Cortex of kidney (tissue), 1 donor: Measurements from ENCODE around the gene SUN2.

Source experiments
- DNase-seq: peaks from one replicate; lab custom pipeline; 2025; lab: John Stamatoyannopoulos, UW

SUN2 gene

DNA sequence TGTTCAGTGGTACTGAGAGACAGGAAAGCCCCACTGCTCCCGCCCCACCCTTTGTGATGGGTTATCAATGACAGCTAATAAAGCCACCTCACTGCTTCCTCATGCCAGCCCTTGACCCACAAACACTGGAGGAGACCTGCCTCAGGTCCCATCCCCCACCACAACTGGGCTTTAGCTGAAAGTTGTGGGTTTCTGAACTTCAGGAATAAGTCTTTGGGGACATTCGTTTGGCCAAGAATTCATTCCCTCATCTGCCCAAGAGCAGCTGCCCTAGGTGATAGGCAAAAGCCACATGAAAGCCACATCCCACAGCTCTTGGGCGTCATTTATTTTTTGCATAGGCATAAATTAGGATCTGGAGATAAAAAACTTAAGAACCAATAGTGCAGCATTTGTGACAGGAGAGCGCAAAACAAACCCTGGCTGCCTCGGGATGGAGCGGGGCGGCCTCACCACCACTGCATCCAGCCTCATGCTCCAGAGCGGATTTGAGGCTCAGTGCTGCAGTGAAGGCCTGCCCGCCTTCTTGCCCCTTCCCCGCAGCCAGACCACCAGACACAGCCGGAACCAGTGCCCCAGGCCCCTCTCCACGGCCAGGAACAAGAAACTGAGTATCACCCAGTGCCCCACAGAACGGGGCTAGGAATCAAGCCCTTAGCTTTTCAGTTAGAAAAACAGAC lies 21.2 kb downstream of the SUN2 start:
- no peak for DNase-seq

DNA sequence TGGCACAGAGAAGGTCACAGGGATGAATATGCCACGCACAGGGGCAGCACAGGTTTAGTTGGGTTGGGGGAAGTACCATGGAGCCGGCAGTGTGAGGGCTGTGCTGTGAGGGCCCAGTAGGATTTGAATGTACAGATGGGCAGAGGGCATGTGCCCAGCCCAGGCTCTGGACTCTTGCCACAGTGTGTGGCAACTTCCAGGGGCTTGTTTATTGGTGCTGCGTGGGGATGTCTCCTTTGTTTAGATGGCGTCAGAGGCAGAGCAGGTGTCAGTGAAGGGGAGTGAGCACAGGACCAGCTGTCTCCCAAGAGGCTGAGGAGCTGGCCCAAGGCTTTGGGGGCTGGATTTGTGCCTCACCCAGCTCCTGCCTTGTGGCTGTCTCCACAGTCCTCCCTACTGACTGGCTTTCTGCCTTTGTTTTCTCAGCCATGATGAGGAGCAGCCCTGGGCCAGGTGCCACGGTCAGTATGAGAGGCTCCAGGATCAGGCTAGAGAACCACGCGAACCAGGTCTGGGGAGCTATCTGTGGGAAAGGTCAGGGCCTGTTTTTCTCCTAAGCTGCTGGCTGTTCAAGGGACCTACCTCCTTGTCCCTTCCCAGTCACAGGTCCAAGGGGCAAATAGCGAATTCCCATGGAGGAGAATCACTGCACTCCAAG lies 21.9 kb downstream of the SUN2 start:
- DNase-seq, result no peak

DNA sequence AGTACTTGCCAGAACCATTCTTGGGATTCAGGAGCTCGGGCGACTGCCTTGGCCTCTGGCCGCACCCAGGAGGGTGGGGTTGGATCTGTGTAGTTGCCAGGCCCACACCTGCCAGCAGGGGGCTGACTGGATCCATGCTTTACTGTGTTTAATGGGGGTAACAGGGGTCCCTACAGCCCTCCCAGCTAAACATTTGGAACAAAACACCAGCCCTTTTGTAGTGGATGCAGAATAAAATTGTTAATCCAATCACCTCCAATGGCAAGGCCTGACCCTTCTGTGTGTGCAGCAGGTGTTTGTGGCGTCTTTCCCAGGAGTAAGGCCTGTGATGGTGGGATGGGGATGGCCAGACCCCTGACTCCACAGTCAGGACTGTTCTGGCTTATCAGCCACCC lies 22.5 kb downstream of the SUN2 start:
- no peak for DNase-seq

DNA sequence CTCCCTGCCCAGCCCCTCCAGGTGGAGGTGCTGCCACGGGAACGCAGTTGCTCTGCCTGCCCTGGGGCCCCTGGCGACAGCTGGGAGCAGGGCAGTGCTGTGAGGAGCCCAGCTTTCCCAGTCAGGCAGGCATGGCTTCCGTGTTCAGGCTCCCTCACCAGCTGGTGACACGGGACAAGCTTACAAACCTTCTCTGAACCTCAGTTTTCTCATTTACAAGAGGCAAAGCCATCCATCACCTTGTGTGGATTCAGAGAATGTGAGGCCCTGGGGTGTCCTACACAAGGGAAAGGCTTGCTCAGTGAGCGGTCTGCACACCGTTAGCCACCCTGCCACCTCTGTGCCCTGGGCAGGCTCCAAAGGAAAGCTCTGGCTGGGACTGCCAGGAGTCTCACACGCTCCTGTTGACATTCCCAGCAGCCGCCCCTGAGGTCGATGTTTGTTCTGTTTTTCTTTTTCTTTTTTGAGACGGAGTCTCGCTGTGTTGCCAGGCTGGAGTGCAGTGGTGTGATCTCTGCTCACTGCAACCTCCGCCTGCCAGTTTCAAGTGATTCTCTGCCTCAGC lies 23.5 kb downstream of the SUN2 start:
- DNase-seq, result no peak

DNA sequence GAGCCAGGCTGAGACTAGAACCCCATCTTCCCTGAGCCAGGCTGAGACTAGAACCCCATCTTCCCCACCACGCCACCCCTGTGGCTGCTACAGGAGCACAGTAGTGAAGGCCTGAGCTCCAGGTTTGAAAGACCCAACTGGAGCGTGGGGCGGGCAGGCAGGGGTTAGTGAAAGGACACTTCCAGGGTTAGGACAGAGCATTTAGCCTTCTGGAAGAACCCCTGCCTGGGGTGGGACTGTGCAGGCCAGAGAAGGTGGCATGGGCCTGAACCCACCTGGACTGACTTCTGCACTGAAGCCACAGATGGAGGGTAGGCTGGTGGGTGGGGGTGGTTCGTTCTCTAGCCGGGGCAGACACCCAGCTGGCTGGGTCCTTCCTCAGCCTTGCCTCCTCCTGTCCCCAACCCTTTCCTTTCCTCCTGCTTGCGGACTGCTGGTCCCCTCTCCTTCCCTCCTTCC lies 24.1 kb downstream of the SUN2 start:
- no peak for DNase-seq

DNA sequence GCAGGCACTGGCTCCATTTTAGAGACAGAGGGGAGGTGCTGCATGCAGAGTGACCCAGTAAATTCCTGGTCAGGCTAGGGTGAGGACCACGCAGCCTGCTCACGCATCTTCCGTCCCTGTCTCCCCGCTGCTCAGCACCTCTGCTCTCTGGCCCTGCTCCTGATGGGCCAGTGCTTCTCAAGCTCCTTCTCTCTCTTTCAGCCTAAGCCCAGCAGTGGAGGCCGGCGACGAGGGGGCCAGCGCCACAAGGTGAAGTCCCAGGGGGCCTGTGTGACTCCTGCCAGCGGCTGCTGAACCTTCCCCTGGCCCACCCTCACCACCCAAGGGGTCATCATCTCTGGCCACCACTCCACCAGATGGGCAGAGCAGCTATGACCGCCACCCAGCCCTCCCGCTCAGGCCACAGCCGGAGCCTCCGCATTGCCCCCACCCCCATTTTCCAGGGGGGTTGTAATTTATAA lies 25.4 kb downstream of the SUN2 start:
- DNase-seq, result no peak

DNA sequence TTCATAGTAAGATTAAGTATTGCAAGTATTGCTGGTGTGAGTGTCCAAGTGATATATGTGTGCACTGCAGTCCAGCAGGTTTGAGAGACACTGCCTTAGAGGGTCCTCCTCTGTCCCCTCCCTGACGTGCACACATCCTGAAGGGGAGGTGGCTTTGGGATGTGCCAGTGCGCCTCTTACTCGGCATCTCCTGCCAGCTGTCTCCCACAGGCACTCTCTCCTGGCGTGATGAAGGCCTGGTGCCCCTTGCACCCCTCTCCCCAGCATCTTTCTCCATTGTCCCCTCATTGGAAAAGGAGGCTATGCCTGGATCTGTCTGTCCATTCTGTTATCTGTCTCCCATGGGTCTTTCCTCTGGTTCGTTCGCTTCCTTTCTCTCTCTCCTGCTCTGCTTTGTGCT lies 25.9 kb downstream of the SUN2 start:
- DNase-seq, result no peak

DNA sequence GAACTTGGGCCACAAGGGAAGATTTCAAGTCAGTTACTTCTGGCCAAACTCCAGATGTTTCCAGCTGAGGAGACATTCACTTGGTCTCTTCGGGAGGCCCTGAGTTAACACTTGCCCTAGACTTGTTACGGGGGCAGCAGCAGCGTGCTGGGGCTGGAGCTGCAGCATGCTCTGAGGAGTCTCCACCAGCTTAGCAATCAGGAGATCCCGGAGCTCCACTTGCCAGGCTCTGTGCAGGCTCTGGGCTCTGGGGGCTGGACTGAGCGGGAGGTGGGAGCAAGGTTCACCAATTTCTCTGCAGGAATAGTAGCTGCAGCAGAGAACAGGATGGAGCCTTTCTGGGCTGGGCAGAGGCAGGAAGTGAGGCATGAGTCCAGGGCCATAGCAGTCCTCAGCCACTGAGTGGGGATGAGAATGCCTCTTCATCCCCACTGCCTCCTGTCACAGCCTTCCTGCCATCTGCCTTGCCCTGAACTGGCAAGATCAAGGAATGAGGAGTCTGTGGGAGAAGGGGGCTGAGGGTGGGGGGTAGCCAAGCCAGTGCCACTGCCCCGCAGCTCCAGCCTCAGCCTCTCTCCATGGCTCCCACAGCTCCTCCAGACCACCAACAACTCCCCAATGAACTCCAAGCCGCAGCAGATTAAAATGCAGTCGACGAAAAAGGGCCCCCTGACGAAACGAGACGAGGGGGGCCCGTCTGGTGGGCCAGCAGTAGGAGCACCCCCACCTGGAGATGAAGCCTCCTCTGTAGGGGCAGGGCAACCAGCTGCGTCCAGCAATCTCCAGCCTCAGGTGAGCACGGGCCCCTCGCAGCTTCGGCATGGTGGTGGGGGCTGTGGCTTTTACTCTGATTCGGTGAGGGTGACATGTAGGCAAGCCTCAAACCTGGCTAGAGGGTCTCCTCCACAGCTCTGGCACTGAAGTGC lies 26.7 kb downstream of the SUN2 start:
- DNase-seq, result no peak

DNA sequence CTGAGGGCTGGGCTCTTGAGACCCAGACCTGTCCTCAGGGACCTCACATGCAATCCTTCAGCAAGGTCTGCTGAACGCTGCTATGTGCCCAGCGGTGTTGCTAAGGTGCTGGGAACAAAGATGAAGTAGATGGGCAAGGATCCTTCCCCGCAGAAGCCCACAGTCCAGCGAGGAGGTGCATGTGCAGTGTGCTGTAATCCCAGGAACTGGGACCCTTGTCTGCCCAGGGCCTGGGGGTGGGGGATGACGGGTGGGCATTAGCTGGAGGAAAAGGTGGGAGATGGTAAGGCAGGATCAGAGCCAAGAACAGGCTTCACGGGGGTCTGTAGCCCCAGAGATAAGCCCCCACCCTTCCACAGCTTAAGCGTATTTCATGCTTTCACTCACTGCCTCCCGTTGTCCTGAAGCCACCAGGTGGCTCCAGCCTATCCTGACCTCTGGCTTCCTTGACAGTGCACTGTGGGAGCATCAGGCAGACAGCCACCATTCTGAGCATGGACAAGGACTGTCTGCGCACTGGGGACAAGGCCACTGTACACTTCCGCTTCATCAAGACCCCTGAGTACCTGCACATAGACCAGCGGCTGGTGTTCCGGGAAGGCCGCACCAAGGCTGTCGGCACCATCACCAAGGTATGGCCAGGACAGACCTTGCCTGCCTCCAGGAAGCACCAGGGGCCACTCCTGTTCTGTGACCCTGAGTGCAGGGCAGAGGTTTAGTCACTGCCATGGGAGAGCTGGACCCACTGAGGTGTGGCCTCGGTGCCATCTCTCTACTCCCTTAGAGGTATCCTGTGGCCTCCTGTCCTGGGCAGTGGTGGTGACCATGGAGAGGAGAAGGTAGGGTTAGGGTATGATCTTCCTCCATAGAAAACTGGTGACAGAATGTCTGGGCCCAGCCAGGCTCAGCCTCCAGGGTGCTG lies 28.0 kb downstream of the SUN2 start:
- no peak for DNase-seq

DNA sequence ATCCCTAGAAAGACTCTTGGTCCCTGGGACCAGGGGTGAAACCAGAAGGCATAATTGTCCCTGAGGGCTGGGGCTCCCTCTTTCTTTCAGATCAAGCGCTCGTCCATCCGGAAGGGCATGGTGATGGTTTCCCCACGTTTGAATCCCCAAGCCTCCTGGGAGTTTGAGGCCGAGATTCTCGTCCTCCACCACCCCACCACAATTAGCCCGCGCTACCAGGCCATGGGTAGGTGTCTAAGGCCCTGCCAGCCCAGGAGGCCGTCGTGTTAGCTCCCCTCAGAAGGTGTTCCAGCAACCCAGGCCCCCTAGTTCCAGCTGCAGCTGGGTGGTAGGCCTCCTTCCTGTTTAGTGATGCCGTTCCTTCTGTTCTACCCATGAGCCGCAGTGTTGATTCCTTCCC lies 28.7 kb downstream of the SUN2 start:
- DNase-seq, result no peak

DNA sequence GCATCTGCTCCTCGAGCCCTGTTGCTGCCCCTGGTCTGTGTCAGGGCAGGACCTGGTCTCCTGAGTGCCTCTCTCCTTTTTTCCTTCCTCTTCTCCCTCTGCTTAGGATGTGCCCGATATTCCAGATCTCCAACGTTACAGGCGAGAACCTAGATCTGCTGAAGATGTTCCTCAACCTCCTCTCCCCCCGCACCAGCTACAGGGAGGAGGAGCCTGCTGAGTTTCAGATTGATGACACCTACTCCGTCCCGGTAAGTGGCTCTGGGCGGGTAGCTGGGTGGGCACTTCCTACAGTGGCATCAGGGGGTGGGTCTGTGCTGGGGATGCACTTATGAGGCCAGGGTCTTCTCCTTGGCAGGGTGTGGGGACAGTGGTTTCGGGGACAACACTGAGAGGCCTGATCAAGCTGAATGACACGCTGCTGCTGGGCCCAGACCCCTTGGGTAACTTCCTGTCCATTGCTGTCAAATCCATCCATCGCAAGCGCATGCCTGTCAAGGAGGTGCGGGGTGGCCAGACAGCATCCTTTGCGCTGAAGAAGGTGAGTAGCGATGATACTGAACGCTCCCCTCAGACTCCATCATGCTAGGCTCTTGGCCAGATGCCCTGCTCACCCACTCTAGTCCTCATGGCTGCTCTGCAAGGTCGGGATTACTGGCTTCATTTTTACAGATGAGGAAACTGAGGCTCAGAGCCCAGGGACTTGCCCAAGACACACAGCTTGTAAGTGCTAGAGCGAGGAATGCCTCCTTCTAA lies 29.7 kb downstream of the SUN2 start:
- DNase-seq, result no peak

DNA sequence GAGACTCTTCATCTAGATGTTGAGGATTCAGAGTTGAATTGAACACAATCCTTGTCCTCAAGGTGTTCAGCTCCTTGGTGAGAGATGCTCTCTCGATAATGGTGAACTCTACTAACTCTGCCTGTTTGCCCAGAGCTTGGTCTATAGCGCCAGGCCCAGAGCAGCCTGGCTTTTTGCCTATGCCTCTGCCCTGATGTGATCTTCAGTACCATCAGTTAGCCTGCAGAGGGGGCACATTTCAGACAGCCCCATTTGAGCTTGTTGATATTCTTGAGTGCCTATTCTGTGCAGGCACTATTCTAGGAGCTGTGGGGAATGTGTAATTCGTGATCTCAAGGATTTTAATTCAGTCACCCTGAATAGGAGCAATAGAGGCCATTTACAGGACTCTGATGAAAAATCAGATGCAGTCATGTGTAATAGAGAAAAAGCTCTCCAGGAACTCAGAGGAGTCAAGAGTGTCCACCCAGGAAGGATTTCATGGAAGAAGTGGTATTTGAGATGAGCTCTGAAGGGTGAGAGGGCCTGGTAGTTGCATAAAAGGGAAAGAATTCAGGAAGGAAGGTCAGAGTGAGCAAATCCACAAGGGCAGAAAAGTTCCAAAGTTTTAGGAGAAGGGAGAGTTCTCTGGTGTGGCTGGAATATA lies 30.7 kb downstream of the SUN2 start:
- no peak for DNase-seq

DNA sequence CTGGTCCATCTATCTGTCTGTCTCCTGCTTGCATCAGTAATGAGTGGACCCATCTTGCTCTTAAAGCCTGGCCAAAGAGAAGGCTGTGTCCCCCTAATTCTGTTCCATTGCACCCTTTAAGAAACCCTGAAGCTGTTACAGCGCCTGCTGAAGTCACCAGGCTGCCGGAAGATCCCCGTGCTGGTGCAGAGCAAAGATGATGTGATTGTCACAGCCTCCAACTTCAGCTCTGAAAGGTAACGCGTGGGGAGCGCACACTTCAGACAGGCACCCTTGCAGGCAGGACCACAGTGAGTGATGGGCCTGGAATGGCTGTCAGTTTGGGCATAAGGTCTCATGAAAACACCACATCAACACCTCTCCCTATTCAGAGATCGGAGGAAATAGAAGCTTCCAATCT lies 31.6 kb downstream of the SUN2 start:
- DNase-seq, result no peak

DNA sequence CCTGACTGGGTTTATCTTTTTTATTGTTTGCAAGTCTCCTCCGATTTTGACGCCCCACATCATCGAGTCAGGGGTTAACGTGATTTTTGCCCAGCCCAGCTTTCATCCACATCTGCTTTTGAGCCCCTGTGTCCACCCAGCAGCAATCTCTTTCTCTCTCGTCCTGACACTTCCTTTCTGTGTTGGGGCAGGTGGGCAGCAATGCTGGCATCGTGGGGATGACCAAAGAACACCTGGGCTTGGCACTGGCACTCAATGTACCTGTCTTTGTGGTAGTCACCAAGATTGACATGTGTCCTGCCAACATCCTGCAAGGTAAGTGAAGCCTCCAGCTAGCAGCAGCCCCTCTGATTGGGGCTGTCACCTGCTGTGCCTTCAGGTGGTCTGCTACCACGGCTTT lies 34.2 kb downstream of the SUN2 start:
- DNase-seq, result no peak

DNA sequence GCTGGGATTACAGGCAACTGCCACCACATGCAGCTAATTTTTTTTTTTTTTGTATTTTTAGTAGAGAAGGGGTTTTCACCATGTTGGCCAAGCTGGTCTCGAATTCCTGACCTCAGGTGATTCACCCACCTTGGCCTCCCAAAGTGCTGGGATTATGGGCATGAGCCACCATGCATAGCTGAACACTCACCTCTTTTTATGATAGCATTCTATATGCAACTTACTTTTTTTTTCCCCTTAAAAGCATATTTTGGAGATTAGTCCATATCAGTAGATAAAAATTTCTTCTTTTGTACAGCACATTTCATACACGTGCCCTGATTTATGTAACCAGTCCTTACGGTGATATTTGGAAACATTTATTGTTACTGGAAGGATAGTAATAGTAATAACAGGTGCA lies 35.4 kb downstream of the SUN2 start:
- no peak for DNase-seq

DNA sequence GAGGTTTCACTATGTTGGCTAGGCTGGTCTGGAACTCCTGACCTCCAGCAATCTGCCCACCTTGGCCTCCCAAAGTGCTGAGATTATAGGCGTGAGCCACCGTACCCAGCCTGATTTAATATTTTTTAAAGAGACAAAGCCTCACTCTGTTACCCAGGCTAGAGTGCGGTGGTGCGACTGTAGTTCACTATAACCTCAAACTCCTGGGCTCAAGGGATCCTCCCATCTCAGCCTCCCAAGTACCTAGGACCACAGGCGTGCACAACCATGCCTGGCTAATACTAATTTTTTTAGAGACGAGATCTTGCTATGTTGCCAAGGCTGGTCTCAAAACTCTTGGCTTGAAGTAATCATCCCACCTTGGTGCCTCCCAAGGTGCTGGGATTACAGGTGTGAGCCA lies 36.6 kb downstream of the SUN2 start:
- DNase-seq, result no peak

DNA sequence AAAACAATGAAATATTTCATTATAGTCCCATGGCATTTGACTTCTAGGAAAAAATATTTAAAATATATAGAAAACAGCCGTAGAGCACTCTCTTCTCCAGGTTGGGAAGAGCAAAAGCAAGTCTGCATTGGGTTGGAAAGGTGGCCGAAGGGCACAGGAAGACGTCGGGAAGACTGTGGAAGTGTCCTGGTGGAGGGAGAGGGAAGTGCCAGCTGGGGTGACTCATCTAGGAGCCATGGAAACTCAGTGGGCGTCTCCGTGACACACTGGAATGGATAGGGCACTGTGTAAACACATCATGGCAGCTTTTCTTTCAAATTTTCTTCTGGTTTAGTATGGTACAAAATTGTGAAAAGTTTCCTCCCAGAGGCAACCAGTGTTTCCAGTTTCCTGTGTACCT lies 37.4 kb downstream of the SUN2 start:
- no peak for DNase-seq

DNA sequence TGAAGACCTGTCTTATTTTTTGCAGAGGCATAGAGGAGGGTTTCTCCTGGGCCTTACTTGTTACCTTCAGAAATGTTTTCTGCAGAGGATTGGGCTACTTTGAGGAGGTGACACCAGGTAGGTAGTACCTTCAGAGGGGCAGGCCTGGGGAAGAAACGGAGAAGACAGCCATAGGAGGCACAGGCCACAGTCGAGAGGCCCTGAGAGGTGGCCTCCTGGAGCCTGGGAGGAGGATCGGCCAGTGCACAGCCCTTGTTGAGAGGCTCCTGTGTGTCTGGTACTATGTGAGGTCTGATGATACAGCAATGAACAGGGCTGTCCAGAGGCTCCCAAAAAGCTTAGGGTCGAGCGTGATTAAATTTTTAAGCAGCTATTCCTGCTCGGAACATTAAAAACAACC lies 38.6 kb downstream of the SUN2 start:
- DNase-seq, result no peak

DNA sequence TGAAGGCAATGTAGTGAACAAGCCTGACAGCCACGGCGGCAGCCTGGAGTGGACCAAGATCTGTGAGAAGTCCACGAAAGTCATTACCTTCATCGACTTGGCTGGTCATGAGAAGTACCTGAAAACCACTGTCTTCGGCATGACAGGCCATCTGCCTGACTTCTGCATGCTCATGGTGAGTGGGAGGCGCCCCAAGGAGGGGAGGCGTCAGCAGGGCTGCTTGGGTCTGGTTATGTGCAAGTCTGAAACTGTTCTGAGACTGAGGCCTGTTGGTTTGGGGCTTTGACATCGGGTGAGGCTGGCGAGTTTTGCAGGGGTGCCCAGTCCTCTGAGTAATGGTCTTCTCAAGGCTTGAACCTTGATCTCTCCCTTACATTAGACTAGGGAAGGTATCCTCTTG lies 39.0 kb downstream of the SUN2 start:
- no peak for DNase-seq

DNA sequence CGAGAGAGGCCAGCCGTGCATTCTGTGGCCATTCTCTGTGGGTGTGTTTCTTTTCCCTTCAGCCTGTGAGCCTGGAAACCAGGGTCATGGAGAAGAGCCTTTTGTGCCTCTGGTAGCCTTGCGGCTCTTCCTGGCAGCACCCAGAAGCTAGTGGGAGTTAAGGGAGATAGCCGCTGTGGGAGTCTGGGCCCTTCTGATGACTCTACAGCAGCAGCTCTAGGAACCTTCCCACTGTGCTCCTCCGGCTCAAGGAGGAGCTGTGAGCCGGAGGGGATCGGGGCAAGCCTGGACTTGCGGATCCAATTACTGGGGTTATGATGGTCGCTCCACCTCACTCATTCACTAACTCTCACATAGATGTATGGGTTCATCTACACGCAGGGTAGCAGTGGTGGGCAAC lies 39.5 kb downstream of the SUN2 start:
- no peak for DNase-seq
